H1 (cell line): Measurements from ENCODE around the gene PTS. TPM values are rescaled to one million over a fixed set of nuclear protein-coding genes. Genes with fewer than 3 reads are reported as not detected.

Experiments used
- CTCF ChIA-PET: fragments of 300-600 bp; sonication (Branson Sonifier 250); formaldehyde crosslinking; loops from one replicate; lab custom pipeline; 2021; ENCODE audit not compliant: partially characterized antibody; lab: Charles Lee
- POLR2A ChIA-PET: fragments of 300-600 bp; sonication (Branson Sonifier 250); formaldehyde crosslinking; loops from one replicate; lab custom pipeline; 2021; ENCODE audit warnings: inconsistent platforms; ENCODE audit not compliant: partially characterized antibody; lab: Charles Lee
- DNase-seq, 2 experiments: peaks; one replicate each; pipeline versions ENCODE4 v3.0.0 to v3.0.0-alpha.2; 2010 to 2022; ENCODE audit warnings: low spot score in 2 of 2, low read depth in 1 of 2, mixed read lengths in 1 of 2
- FAIRE-seq: peaks from 2 replicates; lab custom pipeline; 2011; peaks lifted over from hg19 to GRCh38; lab: Jason Lieb, UNC
- H2AFZ ChIP-seq: 2 replicates; pipeline ENCODE4 v1.8.1; 2012; ENCODE audit warnings: low read length, inconsistent platforms
- H2AK5ac ChIP-seq: 2 replicates; pipeline ENCODE4 v1.6.1; 2013; ENCODE audit warnings: low read depth, low read length
- H2BK120ac ChIP-seq: replicated peaks from 2 replicates; pipeline ENCODE3; 2013; ENCODE audit warnings: low read depth, low read length, inconsistent platforms
- H2BK12ac ChIP-seq: 2 replicates; pipeline ENCODE4 v1.6.1; 2013; ENCODE audit warnings: low read depth, low read length
- H2BK15ac ChIP-seq: 2 replicates; pipeline ENCODE4 v1.6.1; 2013; ENCODE audit warnings: low read length
- H2BK20ac ChIP-seq: 2 replicates; pipeline ENCODE4 v1.6.1; 2013; ENCODE audit warnings: low read length
- H2BK5ac ChIP-seq: 2 replicates; pipeline ENCODE4 v1.6.1; 2013; ENCODE audit warnings: low read depth, low read length
- H3K14ac ChIP-seq: 2 replicates; pipeline ENCODE4 v1.6.1; 2013; ENCODE audit warnings: inconsistent platforms; ENCODE audit not compliant: insufficient read length
- H3K18ac ChIP-seq: 2 replicates; pipeline ENCODE4 v1.6.1; 2013; ENCODE audit warnings: low read length; ENCODE audit errors: extremely low read depth
- H3K23ac ChIP-seq: 2 replicates; pipeline ENCODE4 v1.6.1; 2013; ENCODE audit warnings: inconsistent platforms; ENCODE audit not compliant: insufficient read length
- H3K23me2 ChIP-seq: 2 replicates; pipeline ENCODE4 v1.6.1; 2013; ENCODE audit warnings: low read depth, low read length
- H3K27ac ChIP-seq: 2 replicates; pipeline ENCODE4 v1.6.1; 2011; ENCODE audit warnings: low read depth, low read length, inconsistent platforms
- H3K27me3 ChIP-seq, 4 experiments: replicated peaks in 1 of 4; 1 replicate in 1 of 4; 2 replicates in 3 of 4; pipeline versions ENCODE4 v1.6.1 to v1.8.1; 2011 to 2013; ENCODE audit warnings: low read length in 3 of 4, mild to moderate bottlenecking in 3 of 4, inconsistent platforms in 2 of 4, mixed read lengths in 2 of 4, moderate library complexity in 1 of 4; ENCODE audit not compliant: control insufficient read depth in 3 of 4, insufficient read depth in 3 of 4; ENCODE audit errors: extremely low read depth in 1 of 4
- H3K36me3 ChIP-seq, 4 experiments: 2 replicates each; pipeline versions ENCODE4 v1.6.1 to v1.8.1; 2011 to 2013; ENCODE audit warnings: mild to moderate bottlenecking in 4 of 4, low read length in 3 of 4, moderate library complexity in 2 of 4, control low read depth in 1 of 4, inconsistent platforms in 1 of 4; ENCODE audit not compliant: insufficient read depth in 4 of 4, control insufficient read depth in 2 of 4
- H3K4ac ChIP-seq: replicated peaks from 2 replicates; pipeline ENCODE3; 2013; ENCODE audit warnings: low read length, low read depth, mixed read lengths, inconsistent platforms; ENCODE audit not compliant: insufficient read length
- H3K4me1 ChIP-seq, 4 experiments: replicated peaks in 1 of 4; 1 replicate in 1 of 4; 2 replicates in 3 of 4; pipeline versions ENCODE4 v1.6.1 to v1.8.1; 2011 to 2013; ENCODE audit warnings: low read length in 3 of 4, inconsistent platforms in 2 of 4, mixed read lengths in 1 of 4; ENCODE audit not compliant: insufficient read depth in 4 of 4, control insufficient read depth in 3 of 4
- H3K4me2 ChIP-seq, 2 experiments: 2 replicates each; pipeline versions ENCODE4 v1.6.1 to v1.8.1; 2011 to 2013; ENCODE audit warnings: low read depth in 2 of 2, low read length in 2 of 2, control low read depth in 1 of 2, inconsistent platforms in 1 of 2, mild to moderate bottlenecking in 1 of 2; ENCODE audit not compliant: insufficient read depth in 1 of 2
- H3K4me3 ChIP-seq, 4 experiments: fragments of 200-600, 300-600 bp in 1 of 4; sonication (generic), shearing (Covaris generic), sonication (Bioruptor Twin) in 1 of 4; 2 replicates each; pipeline versions ENCODE4 v1.5.1 to v1.8.1; 2011 to 2016; ENCODE audit warnings: low read length in 4 of 4, low read depth in 3 of 4, control low read depth in 2 of 4, inconsistent platforms in 2 of 4, mild to moderate bottlenecking in 2 of 4, mixed read lengths in 1 of 4, moderate library complexity in 1 of 4; ENCODE audit not compliant: insufficient read depth in 2 of 4; ENCODE audit errors: extremely low read depth in 1 of 4
- H3K56ac ChIP-seq: replicated peaks from 2 replicates; pipeline ENCODE3; 2013; ENCODE audit warnings: low read depth, mild to moderate bottlenecking, mixed read lengths, low read length, inconsistent platforms; ENCODE audit not compliant: insufficient read length
- H3K79me1 ChIP-seq: 2 replicates; pipeline ENCODE4 v1.6.1; 2013; ENCODE audit warnings: low read depth, low read length, control low read depth
- H3K79me2 ChIP-seq, 2 experiments: 2 replicates each; pipeline versions ENCODE4 v1.6.1 to v1.8.1; 2012 to 2013; ENCODE audit warnings: low read length in 2 of 2, mild to moderate bottlenecking in 2 of 2, inconsistent platforms in 1 of 2; ENCODE audit not compliant: insufficient read depth in 2 of 2, control insufficient read depth in 1 of 2
- H3K9ac ChIP-seq, 4 experiments: replicated peaks in 1 of 4; 1 replicate in 1 of 4; 2 replicates in 3 of 4; pipeline versions ENCODE4 v1.6.1 to v1.8.1; 2011 to 2013; ENCODE audit warnings: low read depth in 3 of 4, low read length in 3 of 4, control low read depth in 2 of 4, mild to moderate bottlenecking in 2 of 4, moderate library complexity in 2 of 4, inconsistent platforms in 1 of 4; ENCODE audit errors: extremely low read depth in 1 of 4
- H3K9me3 ChIP-seq, 2 experiments: 2 replicates each; pipeline versions ENCODE4 v1.6.1 to v1.8.1; 2012 to 2013; ENCODE audit warnings: mild to moderate bottlenecking in 2 of 2, moderate library complexity in 2 of 2, control low read depth in 1 of 2, inconsistent platforms in 1 of 2, low read depth in 1 of 2, low read length in 1 of 2, mixed read lengths in 1 of 2; ENCODE audit not compliant: insufficient read depth in 2 of 2
- H4K20me1 ChIP-seq, 2 experiments: replicated peaks in 1 of 2; 2 replicates each; pipeline versions ENCODE3 to v1.8.1; 2011 to 2013; ENCODE audit warnings: inconsistent platforms in 2 of 2, low read length in 2 of 2, mild to moderate bottlenecking in 1 of 2; ENCODE audit not compliant: insufficient read depth in 2 of 2, control insufficient read depth in 1 of 2
- H4K5ac ChIP-seq: 2 replicates; pipeline ENCODE4 v1.6.1; 2013; ENCODE audit warnings: low read length, low read depth, mixed read lengths, inconsistent platforms; ENCODE audit not compliant: insufficient read length
- H4K8ac ChIP-seq: 2 replicates; pipeline ENCODE4 v1.8.0; 2013; ENCODE audit warnings: mild to moderate bottlenecking, moderate library complexity, low read length, inconsistent platforms; ENCODE audit not compliant: insufficient read depth; ENCODE audit errors: extremely low read depth
- H4K91ac ChIP-seq: replicated peaks from 2 replicates; pipeline ENCODE3; 2013; ENCODE audit warnings: low read length, mixed read lengths, inconsistent platforms; ENCODE audit not compliant: insufficient read length
- BRCA1 ChIP-seq: IDR thresholded peaks from 2 replicates; pipeline ENCODE4 v1.6.1; 2012; ENCODE audit warnings: low read depth, low read length, improper control_type of control experiment
- CBX8 ChIP-seq: fragments of 300-800, 300-1000 bp; sonication (generic); IDR thresholded peaks from 2 replicates; pipeline ENCODE4 v1.7.1; 2016; ENCODE audit warnings: low read depth, low read length, borderline replicate concordance
- CEBPB ChIP-seq: IDR thresholded peaks from 2 replicates; pipeline ENCODE4 v1.6.1; 2012; ENCODE audit warnings: low read depth, low read length
- CHD1 ChIP-seq: IDR thresholded peaks from 2 replicates; pipeline ENCODE4 v1.6.1; 2012; ENCODE audit warnings: low read depth, low read length, improper control_type of control experiment
- CTBP2 ChIP-seq: IDR thresholded peaks from 2 replicates; pipeline ENCODE4 v1.7.0; 2011; ENCODE audit warnings: borderline replicate concordance, mild to moderate bottlenecking, moderate library complexity, mixed read lengths, low read length; ENCODE audit not compliant: insufficient read depth, insufficient read length
- HDAC6 ChIP-seq: IDR thresholded peaks from one replicate; pipeline ENCODE4 v1.7.1; 2012; ENCODE audit warnings: low read depth, mild to moderate bottlenecking, inconsistent platforms, low read length, moderate library complexity
- JUN ChIP-seq: IDR thresholded peaks from 2 replicates; pipeline ENCODE4 v1.6.1; 2011; ENCODE audit warnings: low read depth, mild to moderate bottlenecking, improper control_type of control experiment, low read length
- RAD21 ChIP-seq, 2 experiments: IDR thresholded peaks in 1 of 2; conservative IDR thresholded peaks in 1 of 2; 2 replicates each; pipeline ENCODE4 v1.6.1; 2011; ENCODE audit warnings: low read depth in 2 of 2, low read length in 2 of 2, improper control_type of control experiment in 1 of 2, inconsistent platforms in 1 of 2, mild to moderate bottlenecking in 1 of 2, moderate library complexity in 1 of 2
- TCF12 ChIP-seq: IDR thresholded peaks from 2 replicates; pipeline ENCODE4 v1.6.1; 2011; ENCODE audit warnings: low read depth, mild to moderate bottlenecking, low read length
- WGBS, 2 experiments: shearing (Covaris generic) in 1 of 2; methylation state at CpG; one replicate each; pipeline versions ENCODE4 v1.1.6 to v1.1.7; 2013 to 2015; ENCODE audit warnings: low lambda C conversion rate in 2 of 2, mixed read lengths in 2 of 2, inconsistent platforms in 1 of 2, low coverage in 1 of 2, missing lambda C conversion rate in 1 of 2; ENCODE audit not compliant: insufficient replicate concordance in 2 of 2, insufficient coverage in 1 of 2, insufficient read length in 1 of 2; ENCODE audit errors: extremely low coverage in 1 of 2, missing lambda C conversion rate in 1 of 2; 5-methylcytosine and 5-hydroxymethylcytosine counted together
- polyA plus RNA-seq, 7 experiments: library from polyadenylated mRNA; depleted of rRNA in 3 of 7; stranded (reverse) in 5 of 7; unstranded in 2 of 7; fragments of >200 nt in 5 of 7; fragments of 200-250 nt in 2 of 7; gene quantifications; 1 replicate in 5 of 7; 2 replicates in 1 of 7; 4 replicates in 1 of 7; pipeline versions ENCODE4 v1.2.1 to v1.2.3, GENCODE V29; 2011 to 2013; ENCODE audit warnings: missing spikeins in 2 of 7, mixed read lengths in 2 of 7
- total RNA-seq: library from RNA; stranded (reverse); fragmentation: NEBNext Ultra II Directional; extraction: Animal tissue kit (Norgen Biotek cat#: 25700); gene quantifications from 2 replicates; pipeline ENCODE4 v1.2.1, GENCODE V29; 2021

Gene PTS
- total and polyA plus RNA-seq, 2 of the 8 experiments (the other 6 are each of a cell fraction or from before 2014, with no cell fraction given), result 18.3 to 25.9 TPM

DNA sequence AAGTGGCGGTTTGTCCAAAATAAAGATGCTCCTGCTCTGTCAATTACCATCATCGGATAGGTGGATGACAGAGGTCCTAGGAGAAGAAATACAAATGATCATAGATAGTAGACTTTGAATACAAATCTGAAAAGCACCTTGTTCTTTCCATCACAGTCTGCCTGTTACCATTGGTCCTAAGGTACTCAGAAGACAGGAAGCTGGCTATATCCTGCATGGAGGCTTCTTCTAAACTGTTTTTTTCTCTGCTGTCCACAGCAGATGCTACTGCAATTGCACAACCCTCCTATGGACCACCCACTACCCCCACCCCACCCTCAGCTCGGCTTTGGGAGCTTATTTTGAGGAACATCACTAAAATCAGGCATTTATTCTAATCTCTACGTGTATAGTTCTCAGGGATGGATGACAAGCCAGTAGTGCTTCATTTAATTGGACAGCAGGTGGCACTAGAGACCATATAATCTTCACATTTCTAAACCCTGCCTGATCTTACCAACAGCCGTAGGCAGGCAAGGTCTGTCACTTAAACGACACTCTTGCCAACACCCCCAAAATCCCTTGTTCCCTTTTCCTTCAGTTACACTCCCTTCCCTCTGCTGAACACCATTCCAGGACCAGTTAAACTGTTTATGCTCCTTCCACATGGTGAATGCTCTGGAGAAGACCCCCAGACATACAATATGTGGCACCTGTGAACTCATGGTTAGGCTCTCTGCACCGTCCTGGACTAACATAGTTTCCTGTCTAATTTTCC is 6.6 kb upstream of the PTS start:
- no peaks in the 10 kb centered on the region for H3K79me1 ChIP-seq
- H3K23me2 ChIP-seq, result no peaks in the 10 kb centered on the region
- H2BK20ac ChIP-seq, result no peak overlapping the region
- H2BK15ac ChIP-seq, result no peak overlapping the region
- no peak overlapping the region for H4K91ac ChIP-seq
- no peak overlapping the region for H4K5ac ChIP-seq
- no peak overlapping the region for H3K4me2 ChIP-seq
- peak overlapping the region; percentile 36 for H2AFZ ChIP-seq
- ChIA-PET POLR2A (interaction anchor here (1.7 kb wide), 1 partner anchor 8 kb away, joined by 3 read pairs; no protein-coding TSS in a partner anchor), CTCF (interaction anchor here (0.6 to 8.2 kb wide), 25 partner anchors 11 to 1070 kb away, joined by 3 to 257 read pairs (median 3); no protein-coding TSS in a partner anchor)
- H3K27ac ChIP-seq, result no peak overlapping the region; the same call in 1 of the 2 replicates
- no peak overlapping the region for H3K18ac ChIP-seq
- H3K23ac ChIP-seq, result no peak overlapping the region
- 0 out of 7 replicates have a peak, but pooled peaks cover 0 to 4% (median under 1%) of the 10 kb centered on the region in 4 experiments for H3K27me3 ChIP-seq
- no peak overlapping the region for H2BK12ac ChIP-seq
- no peak overlapping the region for H3K4me3 ChIP-seq
- H2AK5ac ChIP-seq, result no peak overlapping the region
- no peaks in the 10 kb centered on the region for H3K9me3 ChIP-seq
- H3K79me2 ChIP-seq, result no peaks in the 10 kb centered on the region
- H3K4ac ChIP-seq, result no peak overlapping the region
- no peaks in the 10 kb centered on the region for H4K20me1 ChIP-seq
- H3K9ac ChIP-seq, result no peak overlapping the region
- H3K56ac ChIP-seq, result no peak overlapping the region
- H4K8ac ChIP-seq, result no peak overlapping the region
- 57% methylated on average over 7 of the region's 7 CpGs; no CpG with 5 or more reads in 1 of the 2 experiments for WGBS, 2 experiments
- H3K36me3 ChIP-seq, result no peaks in the 10 kb centered on the region
- H2BK120ac ChIP-seq, result no peak overlapping the region
- no peak overlapping the region for H2BK5ac ChIP-seq
- no peak overlapping the region for H3K14ac ChIP-seq
- DNase-seq (no peak), FAIRE-seq (peak; percentile 80)
- no peaks in the 10 kb centered on the region for H3K4me1 ChIP-seq
- TF ChIP-seq JUN (no peak), CHD1 (no peak), RAD21 (IDR thresholded peaks at IDR 0.05 in 1 of 2, conservative IDR thresholded peaks at IDR 0.05 in 1 of 2; ENCODE audit: low read depth in 2 of 2, low read length in 2 of 2) (peak; percentile 93 to 94), TCF12 (no peak), CEBPB (0 out of 2 replicates have a peak, but pooled peaks have one; percentile 10), HDAC6 (no peak), CTBP2 (no peak), BRCA1 (no peak), CBX8 (no peak)
